Measurements from ENCODE around the gene TSPAN1.

TSPAN1 gene

DNA sequence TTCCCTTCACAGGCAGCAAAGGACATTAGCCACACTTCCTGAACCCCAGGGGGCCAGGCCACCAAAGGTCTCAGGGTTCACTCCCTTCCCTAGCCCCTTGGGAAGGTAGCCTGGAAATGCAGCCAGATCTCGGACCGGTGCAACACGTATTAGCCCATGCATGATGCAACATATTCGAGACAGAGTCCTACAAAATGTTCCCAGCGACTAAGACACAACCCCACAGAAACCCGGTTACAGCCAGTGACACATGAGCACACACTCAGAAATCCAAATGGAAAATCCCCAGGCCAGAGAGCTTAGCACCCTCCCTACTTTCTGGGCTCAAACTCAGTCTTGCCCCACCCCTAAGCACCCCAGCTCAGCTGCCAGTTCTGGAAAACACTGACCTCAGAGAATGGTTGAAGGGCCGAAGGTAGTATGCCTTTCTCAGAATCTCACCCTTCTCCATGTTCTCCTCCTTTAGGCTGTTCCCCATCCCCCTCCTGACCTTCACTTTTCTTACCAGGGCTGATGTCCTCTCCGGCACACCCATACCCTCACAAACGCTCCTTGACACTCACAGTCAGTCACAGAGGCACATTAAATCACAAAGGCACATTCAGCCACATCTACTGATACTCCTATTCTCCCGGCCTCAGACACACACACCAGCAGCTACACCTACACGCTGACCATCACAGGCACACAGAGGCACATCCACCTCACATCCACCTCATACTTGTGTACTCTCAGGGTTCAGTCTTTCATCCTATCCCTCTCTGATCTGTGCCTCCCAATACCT is at the start of gene TSPAN1:
Gene TSPAN1 (plus strand): TSS at position 640 of the 784 bp plus-strand sequence. CDS start 6,021 bp downstream, outside the sequence.
- Histone ChIP-seq H3K36me3 (ENCODE audit: control insufficient read depth in 5 of 5, insufficient read depth in 5 of 5, low read length in 5 of 5) (no peaks in the 10 kb centered on the region), H3K9me3 (ENCODE audit: control insufficient read depth in 5 of 5, low read length in 5 of 5) (no peaks in the 10 kb centered on the region), H3K9ac (ENCODE audit: low read length in 5 of 5) (peak within 1 kb of the TSS in 2 of 5 donors; percentile 19 to 45), H3K27me3 (ENCODE audit: control insufficient read depth in 5 of 5, insufficient read depth in 4 of 5, low read length in 5 of 5) (peaks cover 0 to 6% (median 0%) of the 10 kb centered on the region in 5 donors), H3K27ac (ENCODE audit: low read depth, low read length) (peak within 1 kb of the TSS; percentile 47), H3K4me1 (ENCODE audit: control insufficient read depth in 5 of 5, insufficient read depth in 5 of 5, low read length in 5 of 5) (peaks cover 10 to 61% (median 25%) of the 10 kb centered on the region in 5 donors), H3K4me3 (ENCODE audit: low read depth in 1 of 5, low read length in 5 of 5) (peak within 1 kb of the TSS in 2 of 5 donors; percentile 3 to 13)

GRCh38 chr1:46128344-46128743 is 46.5 kb upstream of the TSPAN1 start:
- peaks cover 3 to 12% (median 10%) of the 10 kb centered on the region in 5 donors for H3K27me3 ChIP-seq (ENCODE audit: control insufficient read depth in 5 of 5, insufficient read depth in 4 of 5, low read length in 5 of 5)
- peaks cover 0 to 20% (median 12%) of the 10 kb centered on the region in 5 donors for H3K4me1 ChIP-seq (ENCODE audit: control insufficient read depth in 5 of 5, insufficient read depth in 5 of 5, low read length in 5 of 5)
- peak overlapping the region in 3 of 5 donors; percentile 7 to 84 (median 47) for H3K4me3 ChIP-seq (ENCODE audit: low read depth in 1 of 5, low read length in 5 of 5)
- no peaks in the 10 kb centered on the region for H3K36me3 ChIP-seq (ENCODE audit: control insufficient read depth in 5 of 5, insufficient read depth in 5 of 5, low read length in 5 of 5)
- H3K27ac ChIP-seq (ENCODE audit: low read depth, low read length): no peak overlapping the region
- H3K9ac ChIP-seq (ENCODE audit: low read length in 5 of 5): no peak overlapping the region
- no peaks in the 10 kb centered on the region for H3K9me3 ChIP-seq (ENCODE audit: control insufficient read depth in 5 of 5, low read length in 5 of 5)

DNA sequence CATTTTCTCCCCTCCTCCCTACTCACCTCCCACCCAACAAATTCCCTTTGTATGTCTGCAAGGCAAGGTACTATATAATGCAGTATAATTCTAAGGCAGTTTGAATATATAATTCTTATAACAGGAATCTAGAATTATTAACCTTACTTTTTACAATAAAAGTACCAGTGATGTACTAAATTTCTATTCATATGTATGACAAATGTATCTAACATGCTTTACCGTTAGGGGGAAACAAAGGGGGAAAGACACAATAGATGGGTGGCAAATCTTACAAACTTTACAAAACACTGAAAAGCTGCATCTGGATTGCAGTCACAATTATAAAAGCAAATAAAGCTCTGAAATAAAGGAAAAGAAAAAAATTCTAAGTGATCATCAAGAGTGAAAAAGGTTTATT is 44.8 kb upstream of the TSPAN1 start:
- no peaks in the 10 kb centered on the region for H3K36me3 ChIP-seq (ENCODE audit: control insufficient read depth in 5 of 5, insufficient read depth in 5 of 5, low read length in 5 of 5)
- H3K4me3 ChIP-seq (ENCODE audit: low read depth in 1 of 5, low read length in 5 of 5): peak overlapping the region in 4 of 5 donors; percentile 48 to 87 (median 85)
- peaks cover 0 to 35% (median 18%) of the 10 kb centered on the region in 5 donors for H3K4me1 ChIP-seq (ENCODE audit: control insufficient read depth in 5 of 5, insufficient read depth in 5 of 5, low read length in 5 of 5)
- peak overlapping the region in 1 of 5 donors; percentile 78 for H3K9ac ChIP-seq (ENCODE audit: low read length in 5 of 5)
- H3K9me3 ChIP-seq (ENCODE audit: control insufficient read depth in 5 of 5, low read length in 5 of 5): no peaks in the 10 kb centered on the region
- H3K27me3 ChIP-seq (ENCODE audit: control insufficient read depth in 5 of 5, insufficient read depth in 4 of 5, low read length in 5 of 5): peaks cover 3 to 12% (median 10%) of the 10 kb centered on the region in 5 donors
- H3K27ac ChIP-seq (ENCODE audit: low read depth, low read length): peak overlapping the region; percentile 46

DNA sequence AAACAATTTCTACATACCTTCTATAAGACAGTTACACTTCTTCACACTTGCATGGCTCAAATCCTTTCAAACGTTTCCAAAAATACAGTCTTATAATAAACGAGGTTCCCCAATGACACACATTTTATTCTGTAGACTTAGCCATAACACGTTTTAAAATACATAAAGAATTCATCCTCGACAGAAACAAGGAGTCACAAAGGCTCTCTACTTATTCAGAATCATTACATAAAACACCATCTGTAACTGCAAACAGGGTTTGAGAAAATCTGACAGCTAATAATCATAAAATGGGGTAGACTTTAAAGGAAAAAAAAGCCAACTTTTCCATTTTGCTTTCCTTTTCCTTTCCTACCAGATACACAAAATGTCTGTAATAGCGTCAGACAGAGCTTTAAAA is 44.3 kb upstream of the TSPAN1 start:
- no peaks in the 10 kb centered on the region for H3K9me3 ChIP-seq (ENCODE audit: control insufficient read depth in 5 of 5, low read length in 5 of 5)
- peak overlapping the region in 4 of 5 donors; percentile 48 to 87 (median 85) for H3K4me3 ChIP-seq (ENCODE audit: low read depth in 1 of 5, low read length in 5 of 5)
- H3K36me3 ChIP-seq (ENCODE audit: control insufficient read depth in 5 of 5, insufficient read depth in 5 of 5, low read length in 5 of 5): no peaks in the 10 kb centered on the region
- peaks cover 3 to 12% (median 10%) of the 10 kb centered on the region in 5 donors for H3K27me3 ChIP-seq (ENCODE audit: control insufficient read depth in 5 of 5, insufficient read depth in 4 of 5, low read length in 5 of 5)
- H3K4me1 ChIP-seq (ENCODE audit: control insufficient read depth in 5 of 5, insufficient read depth in 5 of 5, low read length in 5 of 5): peaks cover 0 to 37% (median 18%) of the 10 kb centered on the region in 5 donors
- peak overlapping the region in 1 of 5 donors; percentile 78 for H3K9ac ChIP-seq (ENCODE audit: low read length in 5 of 5)
- peak overlapping the region; percentile 46 for H3K27ac ChIP-seq (ENCODE audit: low read depth, low read length)

- Histone ChIP-seq H3K4me3 (ENCODE audit: low read depth in 1 of 5, low read length in 5 of 5) (peak overlapping the region; percentile 33 to 87 (median 84)), H3K9me3 (ENCODE audit: control insufficient read depth in 5 of 5, low read length in 5 of 5) (no peaks in the 10 kb centered on the region), H3K36me3 (ENCODE audit: control insufficient read depth in 5 of 5, insufficient read depth in 5 of 5, low read length in 5 of 5) (no peaks in the 10 kb centered on the region), H3K4me1 (ENCODE audit: control insufficient read depth in 5 of 5, insufficient read depth in 5 of 5, low read length in 5 of 5) (peaks cover 0 to 37% (median 18%) of the 10 kb centered on the region in 5 donors), H3K27me3 (ENCODE audit: control insufficient read depth in 5 of 5, insufficient read depth in 4 of 5, low read length in 5 of 5) (peaks cover under 1 to 12% (median 10%) of the 10 kb centered on the region in 5 donors), H3K27ac (ENCODE audit: low read depth, low read length) (peak overlapping the region; percentile 46), H3K9ac (ENCODE audit: low read length in 5 of 5) (peak overlapping the region in 2 of 5 donors; percentile 57 to 78)
Measured at GRCh38 chr1:46131093-46131492, 43.8 kb upstream of the TSPAN1 start.

DNA sequence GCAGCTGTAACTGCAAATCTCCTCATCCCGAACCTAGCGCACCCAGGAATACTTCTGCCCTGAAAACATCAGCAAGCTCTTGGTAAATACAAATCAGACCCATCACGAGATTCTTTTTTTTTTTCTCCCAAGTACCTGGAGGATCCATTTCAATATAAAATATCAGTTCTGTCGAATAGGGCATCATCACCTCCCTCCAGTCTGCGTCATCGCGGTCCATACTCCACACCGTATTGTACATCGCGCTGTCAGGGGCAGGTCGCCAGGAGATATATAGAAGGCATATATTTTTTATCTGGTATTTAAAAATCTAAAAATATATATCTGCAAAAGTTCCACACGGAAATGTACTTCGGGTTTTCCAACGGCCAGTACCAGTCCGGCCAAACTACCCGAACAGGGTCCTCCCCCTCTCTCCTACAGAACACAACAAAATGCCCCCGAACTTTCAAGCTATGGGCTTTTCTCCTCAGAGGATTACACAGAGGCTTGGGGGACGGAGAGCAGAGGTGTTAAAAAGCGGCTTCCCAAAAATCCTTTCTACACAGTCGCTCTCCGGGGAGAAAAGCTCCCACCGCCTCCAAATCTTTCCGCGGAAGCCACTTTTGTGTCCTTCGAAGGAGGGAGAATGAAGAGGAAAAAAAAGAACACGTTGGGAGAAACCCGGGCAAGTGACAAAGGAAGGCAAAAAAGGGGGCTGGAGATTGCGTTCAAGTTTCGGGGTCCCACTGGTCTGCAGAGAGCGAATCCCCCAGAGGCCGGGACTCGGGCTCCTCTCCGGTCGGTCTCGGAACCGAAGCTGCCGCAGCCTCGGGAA is 43.0 kb upstream of the TSPAN1 start:
- peaks cover 4 to 12% (median 10%) of the 10 kb centered on the region in 5 donors for H3K27me3 ChIP-seq (ENCODE audit: control insufficient read depth in 5 of 5, insufficient read depth in 4 of 5, low read length in 5 of 5)
- no peaks in the 10 kb centered on the region for H3K9me3 ChIP-seq (ENCODE audit: control insufficient read depth in 5 of 5, low read length in 5 of 5)
- peak overlapping the region; percentile 88 for H3K27ac ChIP-seq (ENCODE audit: low read depth, low read length)
- H3K4me3 ChIP-seq (ENCODE audit: low read depth in 1 of 5, low read length in 5 of 5): peak overlapping the region; percentile 72 to 87 (median 84)
- peak overlapping the region; percentile 63 to 84 (median 78) for H3K9ac ChIP-seq (ENCODE audit: low read length in 5 of 5)
- H3K4me1 ChIP-seq (ENCODE audit: control insufficient read depth in 5 of 5, insufficient read depth in 5 of 5, low read length in 5 of 5): peaks cover 0 to 43% (median 18%) of the 10 kb centered on the region in 5 donors
- H3K36me3 ChIP-seq (ENCODE audit: control insufficient read depth in 5 of 5, insufficient read depth in 5 of 5, low read length in 5 of 5): no peaks in the 10 kb centered on the region

DNA sequence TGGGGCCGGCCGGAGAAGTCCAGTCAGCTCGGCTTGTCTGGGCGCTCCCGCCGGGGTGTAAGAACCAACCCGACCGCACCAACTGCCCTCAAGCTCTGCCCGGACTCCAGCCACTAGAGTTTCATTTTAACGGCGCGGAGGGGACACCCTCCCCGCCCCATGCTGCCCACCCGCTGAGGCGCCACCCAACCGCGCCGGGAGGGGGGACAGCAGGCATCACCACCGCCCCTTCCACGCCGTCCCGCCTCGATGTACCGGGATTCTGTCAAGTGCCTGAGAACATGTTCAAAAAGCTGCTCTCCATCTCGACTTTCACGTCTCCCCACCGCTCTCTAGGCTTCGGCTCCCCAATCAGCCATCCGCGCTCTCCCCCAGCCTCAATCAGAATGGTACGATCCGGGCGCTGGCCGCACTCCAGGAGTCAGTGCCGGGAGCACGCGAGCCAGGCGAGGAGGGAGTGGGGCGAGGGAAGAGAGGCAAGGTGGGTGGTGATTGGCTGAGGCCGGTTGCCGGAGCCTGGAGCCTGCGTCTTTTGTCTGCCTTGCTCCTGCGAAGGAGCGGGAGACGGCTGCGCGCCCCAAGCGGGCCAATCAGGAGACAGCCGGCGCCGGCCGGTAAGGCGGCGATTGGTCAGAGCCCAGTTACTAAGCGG is 42.2 kb upstream of the TSPAN1 start, which contains the start of gene PIK3R3:
Gene PIK3R3 (minus strand): TSS at position 101 of the 652 bp plus-strand sequence. CDS start 677 bp downstream, outside the sequence.
- H3K9ac ChIP-seq (ENCODE audit: low read length in 5 of 5): peak within 1 kb of the TSS; percentile 76 to 86 (median 84)
- H3K36me3 ChIP-seq (ENCODE audit: control insufficient read depth in 5 of 5, insufficient read depth in 5 of 5, low read length in 5 of 5): no peaks in the 10 kb centered on the region
- peaks cover 4 to 12% (median 10%) of the 10 kb centered on the region in 5 donors for H3K27me3 ChIP-seq (ENCODE audit: control insufficient read depth in 5 of 5, insufficient read depth in 4 of 5, low read length in 5 of 5)
- no peaks in the 10 kb centered on the region for H3K9me3 ChIP-seq (ENCODE audit: control insufficient read depth in 5 of 5, low read length in 5 of 5)
- peaks cover 0 to 45% (median 18%) of the 10 kb centered on the region in 5 donors for H3K4me1 ChIP-seq (ENCODE audit: control insufficient read depth in 5 of 5, insufficient read depth in 5 of 5, low read length in 5 of 5)
- H3K27ac ChIP-seq (ENCODE audit: low read depth, low read length): peak within 1 kb of the TSS; percentile 88
- peak within 1 kb of the TSS; percentile 75 to 87 (median 86) for H3K4me3 ChIP-seq (ENCODE audit: low read depth in 1 of 5, low read length in 5 of 5)

GRCh38 chr1:46133181-46133658 is 41.7 kb upstream of the TSPAN1 start:
- Histone ChIP-seq H3K27ac (ENCODE audit: low read depth, low read length) (peak overlapping the region; percentile 88), H3K4me3 (ENCODE audit: low read depth in 1 of 5, low read length in 5 of 5) (peak overlapping the region; percentile 74 to 87 (median 84)), H3K27me3 (ENCODE audit: control insufficient read depth in 5 of 5, insufficient read depth in 4 of 5, low read length in 5 of 5) (peaks cover 4 to 12% (median 9%) of the 10 kb centered on the region in 5 donors), H3K4me1 (ENCODE audit: control insufficient read depth in 5 of 5, insufficient read depth in 5 of 5, low read length in 5 of 5) (peaks cover 0 to 46% (median 18%) of the 10 kb centered on the region in 5 donors), H3K36me3 (ENCODE audit: control insufficient read depth in 5 of 5, insufficient read depth in 5 of 5, low read length in 5 of 5) (no peaks in the 10 kb centered on the region), H3K9ac (ENCODE audit: low read length in 5 of 5) (peak overlapping the region; percentile 28 to 86 (median 78)), H3K9me3 (ENCODE audit: control insufficient read depth in 5 of 5, low read length in 5 of 5) (no peaks in the 10 kb centered on the region)

DNA sequence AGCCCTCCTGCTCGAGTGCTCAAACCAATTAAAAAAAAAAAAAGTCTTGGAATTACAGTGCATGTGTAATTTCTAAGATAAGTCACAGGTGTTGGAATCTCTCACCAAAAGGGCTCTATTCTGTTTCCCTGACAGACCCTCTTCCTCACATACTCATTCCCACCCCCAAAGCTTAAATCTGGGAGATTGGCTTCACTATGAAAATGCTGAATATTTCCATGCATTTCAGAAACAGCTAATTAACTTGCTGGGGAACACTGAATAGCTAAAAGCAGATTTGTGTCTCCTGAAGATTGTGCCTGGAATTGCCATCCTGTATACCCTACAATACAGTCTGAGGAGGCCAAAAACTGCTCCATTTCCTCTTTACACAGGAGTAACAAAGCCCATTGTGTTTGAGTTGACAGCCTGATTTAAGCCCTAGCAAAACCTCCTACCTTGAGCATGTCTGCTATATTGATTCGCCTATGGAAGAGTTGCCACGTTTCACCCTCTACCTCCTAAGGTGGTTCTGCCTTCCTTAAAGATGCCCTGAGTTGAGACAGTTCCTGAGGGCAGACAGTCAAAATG is 41.0 kb upstream of the TSPAN1 start:
- peak overlapping the region in 2 of 5 donors; percentile 86 for H3K9ac ChIP-seq (ENCODE audit: low read length in 5 of 5)
- H3K9me3 ChIP-seq (ENCODE audit: control insufficient read depth in 5 of 5, low read length in 5 of 5): no peaks in the 10 kb centered on the region
- peaks cover 4 to 12% (median 9%) of the 10 kb centered on the region in 5 donors for H3K27me3 ChIP-seq (ENCODE audit: control insufficient read depth in 5 of 5, insufficient read depth in 4 of 5, low read length in 5 of 5)
- H3K4me1 ChIP-seq (ENCODE audit: control insufficient read depth in 5 of 5, insufficient read depth in 5 of 5, low read length in 5 of 5): peaks cover 0 to 44% (median 18%) of the 10 kb centered on the region in 5 donors
- peak overlapping the region; percentile 74 to 87 (median 84) for H3K4me3 ChIP-seq (ENCODE audit: low read depth in 1 of 5, low read length in 5 of 5)
- peak overlapping the region; percentile 88 for H3K27ac ChIP-seq (ENCODE audit: low read depth, low read length)
- H3K36me3 ChIP-seq (ENCODE audit: control insufficient read depth in 5 of 5, insufficient read depth in 5 of 5, low read length in 5 of 5): no peaks in the 10 kb centered on the region
